HCT116 (cell line): ENCODE measurements around the gene ATP6V0B.

Source experiments
- EZH2 ChIP-seq: fragments of 200-600 bp; sonication (generic); IDR thresholded peaks from 2 replicates; pipeline ENCODE4 v1.6.1; 2017; ENCODE audit warnings: antibody characterized with exemption, mixed run types
- POLR2A ChIP-seq: IDR thresholded peaks from 2 replicates; pipeline ENCODE4 v1.7.0; 2011; ENCODE audit warnings: borderline replicate concordance; ENCODE audit not compliant: insufficient read depth, insufficient read length; ENCODE audit errors: extremely low read depth
- POLR2AphosphoS5 ChIP-seq: IDR thresholded peaks from 2 replicates; pipeline ENCODE4 v1.6.1; 2011; ENCODE audit warnings: mild to moderate bottlenecking, low read depth, low read length, moderate library complexity
- RAD21 ChIP-seq: IDR thresholded peaks from 2 replicates; pipeline ENCODE4 v1.6.1; 2012; ENCODE audit warnings: low read depth, mild to moderate bottlenecking
- YY1 ChIP-seq: IDR thresholded peaks from 2 replicates; pipeline ENCODE4 v1.6.1; 2011; ENCODE audit warnings: low read length, low read depth, moderate library complexity, mild to moderate bottlenecking; ENCODE audit not compliant: insufficient replicate concordance; ENCODE audit errors: extremely low read depth
- ZFX ChIP-seq: fragments of 450-650 bp; IDR thresholded peaks from 2 replicates; pipeline ENCODE4 v1.6.1; 2017
- ZNF274 ChIP-seq: fragments of 200-500 bp; sonication (Bioruptor generic); IDR thresholded peaks from 2 replicates; pipeline ENCODE4 v1.6.1; 2014; ENCODE audit warnings: mild to moderate bottlenecking, low read depth, low read length, inconsistent platforms
- TF ChIP-seq, protein P1 (sequence below): IDR thresholded peaks from 2 replicates; pipeline ENCODE4 v1.6.1; 2012
- TF ChIP-seq, protein P2 (sequence below), 3 experiments: fragments of 200-600 bp in 1 of 3; sonication (generic) in 1 of 3; IDR thresholded peaks in 2 of 3; conservative IDR thresholded peaks in 1 of 3; 2 replicates each; pipeline ENCODE4 v1.5.1; 2012 to 2017; ENCODE audit warnings: low read depth in 2 of 3, low read length in 2 of 3, antibody characterized with exemption in 1 of 3, borderline replicate concordance in 1 of 3, control low read depth in 1 of 3, mild to moderate bottlenecking in 1 of 3, mixed read lengths in 1 of 3, mixed run types in 1 of 3, moderate library complexity in 1 of 3; ENCODE audit not compliant: insufficient read depth in 1 of 3
- TF ChIP-seq, protein P3 (sequence below): IDR thresholded peaks from 2 replicates; pipeline ENCODE4 v1.6.1; 2012; ENCODE audit warnings: low read depth

DNA sequence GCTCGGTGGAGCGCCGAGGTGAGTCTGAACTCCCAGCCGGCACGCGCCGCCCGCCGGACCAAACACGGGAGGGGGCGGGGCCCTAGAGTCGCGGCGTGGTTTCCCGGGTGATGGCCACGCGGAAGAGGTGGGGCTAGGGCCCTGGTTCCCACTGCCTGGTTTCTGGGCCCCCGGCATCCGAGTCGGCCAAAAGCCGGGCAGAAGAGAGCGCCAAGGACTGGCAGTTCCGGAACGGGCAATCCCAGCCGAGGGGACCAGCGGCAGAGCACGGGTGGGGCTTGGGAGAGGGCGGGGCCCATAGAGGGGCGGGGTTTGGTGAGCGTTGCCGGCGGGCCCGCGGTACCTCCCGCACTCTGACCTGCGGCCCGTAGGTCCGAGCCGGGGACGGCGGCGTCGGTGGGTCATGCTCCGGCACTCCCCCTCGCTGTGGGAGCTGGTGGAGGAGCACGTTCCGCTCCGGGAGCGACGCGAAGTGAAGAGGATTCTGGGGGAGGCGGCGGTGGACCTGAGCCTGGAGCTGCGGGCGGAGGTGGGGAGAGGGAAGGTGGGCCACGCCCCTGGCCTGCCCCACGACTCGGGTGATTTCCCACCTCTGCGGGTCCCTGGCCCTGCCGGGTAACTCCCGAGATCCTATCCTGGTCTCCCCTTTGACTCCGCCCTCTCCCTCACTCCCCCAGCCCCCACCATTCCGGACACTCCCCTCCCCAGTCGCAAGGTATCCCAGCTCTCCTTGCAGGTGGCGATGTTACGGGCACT is 16.9 kb downstream of the ATP6V0B start, which contains the start of gene CCDC24:
- TF ChIP-seq, protein P1, sequence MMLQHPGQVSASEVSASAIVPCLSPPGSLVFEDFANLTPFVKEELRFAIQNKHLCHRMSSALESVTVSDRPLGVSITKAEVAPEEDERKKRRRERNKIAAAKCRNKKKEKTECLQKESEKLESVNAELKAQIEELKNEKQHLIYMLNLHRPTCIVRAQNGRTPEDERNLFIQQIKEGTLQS, result no peak
- TF ChIP-seq, protein P2, sequence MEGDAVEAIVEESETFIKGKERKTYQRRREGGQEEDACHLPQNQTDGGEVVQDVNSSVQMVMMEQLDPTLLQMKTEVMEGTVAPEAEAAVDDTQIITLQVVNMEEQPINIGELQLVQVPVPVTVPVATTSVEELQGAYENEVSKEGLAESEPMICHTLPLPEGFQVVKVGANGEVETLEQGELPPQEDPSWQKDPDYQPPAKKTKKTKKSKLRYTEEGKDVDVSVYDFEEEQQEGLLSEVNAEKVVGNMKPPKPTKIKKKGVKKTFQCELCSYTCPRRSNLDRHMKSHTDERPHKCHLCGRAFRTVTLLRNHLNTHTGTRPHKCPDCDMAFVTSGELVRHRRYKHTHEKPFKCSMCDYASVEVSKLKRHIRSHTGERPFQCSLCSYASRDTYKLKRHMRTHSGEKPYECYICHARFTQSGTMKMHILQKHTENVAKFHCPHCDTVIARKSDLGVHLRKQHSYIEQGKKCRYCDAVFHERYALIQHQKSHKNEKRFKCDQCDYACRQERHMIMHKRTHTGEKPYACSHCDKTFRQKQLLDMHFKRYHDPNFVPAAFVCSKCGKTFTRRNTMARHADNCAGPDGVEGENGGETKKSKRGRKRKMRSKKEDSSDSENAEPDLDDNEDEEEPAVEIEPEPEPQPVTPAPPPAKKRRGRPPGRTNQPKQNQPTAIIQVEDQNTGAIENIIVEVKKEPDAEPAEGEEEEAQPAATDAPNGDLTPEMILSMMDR (IDR thresholded peaks at IDR 0.05 in 2 of 3, conservative IDR thresholded peaks at IDR 0.05 in 1 of 3; ENCODE audit: borderline replicate concordance in 1 of 3, insufficient read depth in 1 of 3, low read depth in 2 of 3, low read length in 2 of 3), result no peak
- TF ChIP-seq ZFX (peak; percentile 51; the same call in 1 of the 2 replicates), ZNF274 (no peak), POLR2AphosphoS5 (peak; percentile 83), EZH2 (no peak), POLR2A (peak; percentile 33), RAD21 (no peak), YY1 (no peak)
- TF ChIP-seq, protein P3, sequence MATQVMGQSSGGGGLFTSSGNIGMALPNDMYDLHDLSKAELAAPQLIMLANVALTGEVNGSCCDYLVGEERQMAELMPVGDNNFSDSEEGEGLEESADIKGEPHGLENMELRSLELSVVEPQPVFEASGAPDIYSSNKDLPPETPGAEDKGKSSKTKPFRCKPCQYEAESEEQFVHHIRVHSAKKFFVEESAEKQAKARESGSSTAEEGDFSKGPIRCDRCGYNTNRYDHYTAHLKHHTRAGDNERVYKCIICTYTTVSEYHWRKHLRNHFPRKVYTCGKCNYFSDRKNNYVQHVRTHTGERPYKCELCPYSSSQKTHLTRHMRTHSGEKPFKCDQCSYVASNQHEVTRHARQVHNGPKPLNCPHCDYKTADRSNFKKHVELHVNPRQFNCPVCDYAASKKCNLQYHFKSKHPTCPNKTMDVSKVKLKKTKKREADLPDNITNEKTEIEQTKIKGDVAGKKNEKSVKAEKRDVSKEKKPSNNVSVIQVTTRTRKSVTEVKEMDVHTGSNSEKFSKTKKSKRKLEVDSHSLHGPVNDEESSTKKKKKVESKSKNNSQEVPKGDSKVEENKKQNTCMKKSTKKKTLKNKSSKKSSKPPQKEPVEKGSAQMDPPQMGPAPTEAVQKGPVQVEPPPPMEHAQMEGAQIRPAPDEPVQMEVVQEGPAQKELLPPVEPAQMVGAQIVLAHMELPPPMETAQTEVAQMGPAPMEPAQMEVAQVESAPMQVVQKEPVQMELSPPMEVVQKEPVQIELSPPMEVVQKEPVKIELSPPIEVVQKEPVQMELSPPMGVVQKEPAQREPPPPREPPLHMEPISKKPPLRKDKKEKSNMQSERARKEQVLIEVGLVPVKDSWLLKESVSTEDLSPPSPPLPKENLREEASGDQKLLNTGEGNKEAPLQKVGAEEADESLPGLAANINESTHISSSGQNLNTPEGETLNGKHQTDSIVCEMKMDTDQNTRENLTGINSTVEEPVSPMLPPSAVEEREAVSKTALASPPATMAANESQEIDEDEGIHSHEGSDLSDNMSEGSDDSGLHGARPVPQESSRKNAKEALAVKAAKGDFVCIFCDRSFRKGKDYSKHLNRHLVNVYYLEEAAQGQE, result no peak
